GM18519 (cell line): Measurements from ENCODE around the gene HOXC9.

ENCODE experiments used
- ATAC-seq: cut with Tn5 transposase; IDR thresholded peaks from one replicate; pipeline ENCODE4 v1.9.1; 2021; ENCODE audit warnings: mild to moderate bottlenecking, moderate library complexity; ENCODE audit not compliant: unreplicated experiment, low FRiP score

HOXC9 gene

DNA sequence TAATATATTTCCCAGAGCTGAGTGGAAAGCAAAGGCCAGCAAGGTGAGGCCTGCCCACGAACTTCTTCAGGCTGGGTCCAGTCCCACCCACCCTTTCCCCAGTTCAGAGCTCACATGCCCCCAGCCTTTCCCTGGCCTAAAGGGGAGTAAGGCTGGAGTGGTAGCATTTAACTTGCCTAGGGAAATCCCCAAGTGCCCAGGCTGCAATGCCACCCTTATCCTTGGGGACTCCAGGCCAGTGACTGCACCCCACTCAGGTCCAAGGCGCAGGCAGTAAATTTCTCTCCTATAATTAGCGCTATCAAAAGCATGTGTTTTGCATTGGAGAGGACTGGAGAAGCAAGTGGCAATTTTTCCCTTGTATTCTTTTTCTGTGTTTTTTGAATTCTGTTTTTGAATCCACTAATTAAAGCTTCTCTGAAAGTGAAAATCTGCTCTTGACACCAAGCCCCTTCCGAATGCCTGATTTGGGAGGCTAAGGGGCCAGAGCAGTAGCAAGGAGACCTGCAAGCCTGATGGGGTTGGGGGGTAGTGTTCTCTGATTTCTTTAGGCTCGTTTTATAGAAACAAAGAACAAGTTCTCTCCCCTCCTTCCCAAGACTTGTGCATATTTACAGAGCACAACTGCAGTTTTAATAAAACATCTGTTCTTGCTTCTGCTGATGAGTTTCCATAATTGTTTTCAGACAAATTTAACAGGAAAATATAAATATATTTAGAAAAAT is 24.8 kb downstream of the HOXC9 start:
- no peak for ATAC-seq

DNA sequence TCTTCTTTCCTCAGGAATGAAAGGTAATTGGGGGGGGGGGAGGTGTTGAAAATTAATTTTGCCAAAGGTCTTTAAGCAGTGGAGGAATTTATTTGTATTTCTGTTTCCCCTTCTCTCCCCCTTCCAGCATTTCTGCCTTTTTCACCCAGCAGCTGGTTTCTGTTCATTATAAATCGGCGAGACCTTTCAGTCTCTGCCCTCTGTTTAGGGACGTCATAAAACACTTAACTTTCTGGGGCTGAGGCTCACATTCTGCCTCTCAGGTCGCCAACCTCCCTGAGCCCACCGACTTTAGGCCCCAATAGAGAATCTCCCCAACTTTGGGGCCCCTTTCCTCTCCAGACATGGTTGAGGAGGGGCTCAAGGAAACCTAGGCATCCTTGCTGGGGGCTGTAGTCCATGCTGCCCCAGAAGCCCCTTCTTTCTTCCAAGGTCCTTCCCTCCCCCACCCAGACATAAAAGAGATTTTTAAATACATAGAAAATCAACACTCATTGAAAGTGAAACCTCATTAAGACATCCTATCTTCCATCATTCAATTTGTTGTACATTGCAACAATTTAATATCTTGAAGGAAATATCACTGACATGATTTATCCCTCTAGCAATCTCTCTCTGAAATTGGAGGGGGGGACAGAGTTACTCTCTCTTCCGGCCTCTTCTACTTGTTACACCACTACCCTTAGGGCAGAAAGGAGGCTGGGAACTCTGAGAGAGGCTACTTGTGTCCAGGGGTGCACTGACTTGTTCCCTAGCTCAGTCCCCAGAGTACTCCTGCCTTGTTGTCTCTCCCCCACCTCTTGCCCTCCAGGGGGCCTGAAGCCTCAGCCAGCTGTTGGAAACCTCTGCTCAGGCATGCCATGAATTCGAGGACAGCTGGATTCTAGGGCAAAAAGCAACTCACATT is 25.8 kb downstream of the HOXC9 start:
- ATAC-seq: no peak

DNA sequence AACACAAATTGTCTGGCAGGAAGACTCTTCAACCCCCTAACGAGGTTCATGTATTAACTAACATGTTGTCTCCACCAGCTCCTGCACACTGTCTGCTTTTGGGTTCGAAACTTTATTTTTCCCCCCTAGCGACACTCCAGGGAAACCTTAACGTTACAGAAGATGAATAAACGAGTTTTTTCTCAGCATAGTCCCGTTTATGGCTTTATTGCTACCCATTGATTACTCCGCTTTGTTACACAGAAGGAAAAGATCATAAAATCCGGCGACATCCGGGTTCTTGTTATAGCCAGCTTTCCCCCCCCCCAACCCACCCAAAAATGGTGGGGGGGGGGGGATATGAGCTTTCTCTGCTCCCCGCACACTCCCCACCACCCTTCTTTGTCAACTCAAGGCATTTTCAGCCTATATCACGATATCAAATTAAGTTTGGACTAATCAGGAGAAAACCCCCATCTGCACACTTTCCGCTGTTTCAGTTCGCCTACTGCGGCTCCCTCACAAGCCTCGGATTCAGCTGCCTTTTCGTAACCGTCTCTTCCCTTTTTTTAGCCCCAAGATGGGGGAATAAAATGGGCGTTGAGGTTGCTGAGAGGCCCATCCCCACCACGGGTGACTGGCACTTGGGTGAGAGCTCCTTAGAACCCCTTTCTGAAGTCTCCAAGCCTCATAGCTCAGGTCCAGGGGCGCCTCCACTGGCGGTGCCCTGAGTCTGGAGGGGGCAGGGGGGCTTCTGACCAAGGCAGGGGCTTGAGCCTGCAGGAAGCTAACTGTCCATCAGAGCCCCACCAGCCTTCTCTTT is 26.9 kb downstream of the HOXC9 start:
- ATAC-seq: no peak

DNA sequence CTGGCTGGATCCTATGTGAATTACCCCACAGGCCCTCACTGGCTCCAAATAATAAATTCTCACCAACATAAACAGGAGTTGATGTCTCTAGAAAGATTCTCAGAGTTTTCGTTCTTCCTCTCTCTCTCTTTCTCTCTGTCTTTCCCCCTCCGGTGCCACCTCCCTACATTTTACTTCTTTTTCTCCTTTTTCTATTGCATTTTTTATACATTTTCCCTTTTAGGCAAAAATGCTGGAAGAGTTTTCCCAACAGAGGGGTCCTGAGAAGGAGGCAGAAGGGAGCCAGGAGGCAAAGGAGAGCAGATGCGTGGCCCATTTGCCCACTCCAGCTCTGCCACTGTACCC is 27.5 kb downstream of the HOXC9 start:
- no peak for ATAC-seq

DNA sequence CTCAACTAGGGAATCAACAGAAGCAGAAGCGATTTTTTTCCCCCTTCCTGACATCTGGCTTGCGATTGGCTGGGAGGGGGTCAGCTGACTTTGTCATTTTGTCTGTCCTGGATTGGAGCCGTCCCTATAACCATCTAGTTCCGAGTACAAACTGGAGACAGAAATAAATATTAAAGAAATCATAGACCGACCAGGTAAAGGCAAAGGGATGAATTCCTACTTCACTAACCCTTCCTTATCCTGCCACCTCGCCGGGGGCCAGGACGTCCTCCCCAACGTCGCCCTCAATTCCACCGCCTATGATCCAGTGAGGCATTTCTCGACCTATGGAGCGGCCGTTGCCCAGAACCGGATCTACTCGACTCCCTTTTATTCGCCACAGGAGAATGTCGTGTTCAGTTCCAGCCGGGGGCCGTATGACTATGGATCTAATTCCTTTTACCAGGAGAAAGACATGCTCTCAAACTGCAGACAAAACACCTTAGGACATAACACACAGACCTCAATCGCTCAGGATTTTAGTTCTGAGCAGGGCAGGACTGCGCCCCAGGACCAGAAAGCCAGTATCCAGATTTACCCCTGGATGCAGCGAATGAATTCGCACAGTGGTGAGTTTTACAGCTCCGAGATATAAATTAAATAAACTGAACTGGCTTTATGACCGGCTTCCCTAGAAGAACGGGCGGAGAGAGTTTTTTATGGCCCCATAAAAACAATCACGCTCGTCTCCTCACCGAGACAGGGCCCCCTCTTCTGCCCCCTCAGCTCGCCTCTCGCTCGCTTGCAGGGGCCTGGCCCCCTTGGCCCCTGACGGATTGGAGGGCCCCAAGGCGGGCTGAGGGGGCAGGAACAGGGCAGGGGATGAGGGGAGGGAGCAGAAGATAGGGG is 28.6 kb downstream of the HOXC9 start, which contains the start of gene HOXC6:
Gene HOXC6, plus strand, starts transcription at position 127 of the 888 bp plus-strand sequence. Its CDS starts 82 bp downstream, at position 209.
- no peak for ATAC-seq

DNA sequence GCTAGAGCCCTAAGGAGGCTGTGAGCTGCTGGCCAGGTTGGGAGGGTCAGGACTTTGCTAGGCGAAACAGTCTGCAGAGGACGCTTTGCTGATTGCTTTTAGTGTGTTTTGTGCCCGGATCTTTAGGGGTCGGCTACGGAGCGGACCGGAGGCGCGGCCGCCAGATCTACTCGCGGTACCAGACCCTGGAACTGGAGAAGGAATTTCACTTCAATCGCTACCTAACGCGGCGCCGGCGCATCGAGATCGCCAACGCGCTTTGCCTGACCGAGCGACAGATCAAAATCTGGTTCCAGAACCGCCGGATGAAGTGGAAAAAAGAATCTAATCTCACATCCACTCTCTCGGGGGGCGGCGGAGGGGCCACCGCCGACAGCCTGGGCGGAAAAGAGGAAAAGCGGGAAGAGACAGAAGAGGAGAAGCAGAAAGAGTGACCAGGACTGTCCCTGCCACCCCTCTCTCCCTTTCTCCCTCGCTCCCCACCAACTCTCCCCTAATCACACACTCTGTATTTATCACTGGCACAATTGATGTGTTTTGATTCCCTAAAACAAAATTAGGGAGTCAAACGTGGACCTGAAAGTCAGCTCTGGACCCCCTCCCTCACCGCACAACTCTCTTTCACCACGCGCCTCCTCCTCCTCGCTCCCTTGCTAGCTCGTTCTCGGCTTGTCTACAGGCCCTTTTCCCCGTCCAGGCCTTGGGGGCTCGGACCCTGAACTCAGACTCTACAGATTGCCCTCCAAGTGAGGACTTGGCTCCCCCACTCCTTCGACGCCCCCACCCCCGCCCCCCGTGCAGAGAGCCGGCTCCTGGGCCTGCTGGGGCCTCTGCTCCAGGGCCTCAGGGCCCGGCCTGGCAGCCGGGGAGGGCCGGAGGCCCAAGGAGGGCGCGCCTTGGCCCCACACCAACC is 29.8 kb downstream of the HOXC9 start:
- no peak for ATAC-seq

DNA sequence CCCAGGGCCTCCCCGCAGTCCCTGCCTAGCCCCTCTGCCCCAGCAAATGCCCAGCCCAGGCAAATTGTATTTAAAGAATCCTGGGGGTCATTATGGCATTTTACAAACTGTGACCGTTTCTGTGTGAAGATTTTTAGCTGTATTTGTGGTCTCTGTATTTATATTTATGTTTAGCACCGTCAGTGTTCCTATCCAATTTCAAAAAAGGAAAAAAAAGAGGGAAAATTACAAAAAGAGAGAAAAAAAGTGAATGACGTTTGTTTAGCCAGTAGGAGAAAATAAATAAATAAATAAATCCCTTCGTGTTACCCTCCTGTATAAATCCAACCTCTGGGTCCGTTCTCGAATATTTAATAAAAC is 30.5 kb downstream of the HOXC9 start:
- ATAC-seq: no peak

DNA sequence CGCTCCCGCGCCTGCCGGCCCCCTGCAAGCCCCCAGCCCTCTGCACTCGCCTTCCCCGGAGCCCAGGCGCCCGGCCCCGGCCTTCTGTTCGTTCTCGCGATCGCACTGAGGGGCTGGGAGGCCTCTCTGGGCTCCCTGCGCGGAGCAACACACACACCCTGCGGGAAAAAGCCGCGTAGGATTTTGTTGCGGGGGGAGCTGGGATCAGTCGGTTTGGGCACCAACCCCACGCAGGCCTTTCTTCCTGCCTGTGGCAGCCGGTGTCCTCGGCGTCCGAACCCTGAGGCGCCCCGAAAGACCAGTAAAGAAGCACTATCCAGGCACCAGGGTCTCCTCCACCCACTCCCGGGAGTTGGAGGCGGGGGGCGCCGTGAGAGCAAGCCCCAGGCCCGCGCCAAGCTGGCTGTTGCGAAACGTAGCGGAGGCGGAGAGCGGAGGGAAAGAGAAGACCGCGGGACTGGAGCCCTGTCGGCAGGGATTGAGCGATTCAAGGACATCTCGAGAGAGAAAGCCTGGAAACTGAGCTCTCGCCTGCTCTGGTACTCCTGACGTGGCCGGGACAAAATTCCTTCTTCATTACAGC is 31.0 kb downstream of the HOXC9 start:
- ATAC-seq: no peak

DNA sequence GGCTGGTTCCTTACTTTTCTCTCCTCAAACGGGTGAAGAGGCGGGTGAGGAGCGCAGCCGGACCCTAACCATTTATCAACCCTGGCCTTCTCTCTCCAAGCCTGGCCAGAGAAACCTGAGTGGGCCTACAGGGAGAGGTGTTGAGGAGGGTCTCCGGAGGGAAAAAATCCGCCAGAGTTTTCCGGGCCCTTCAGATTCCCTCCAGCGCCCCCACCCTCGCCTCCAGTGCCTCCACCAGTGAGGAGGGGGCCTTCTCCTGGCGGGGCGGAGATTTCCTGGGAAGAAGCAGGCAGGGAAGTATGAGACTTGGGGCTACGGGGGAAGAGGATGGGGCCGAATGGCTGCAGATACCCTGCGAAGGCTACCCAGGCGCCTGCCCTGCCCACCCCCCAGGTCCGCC is 31.5 kb downstream of the HOXC9 start:
- ATAC-seq: no peak

DNA sequence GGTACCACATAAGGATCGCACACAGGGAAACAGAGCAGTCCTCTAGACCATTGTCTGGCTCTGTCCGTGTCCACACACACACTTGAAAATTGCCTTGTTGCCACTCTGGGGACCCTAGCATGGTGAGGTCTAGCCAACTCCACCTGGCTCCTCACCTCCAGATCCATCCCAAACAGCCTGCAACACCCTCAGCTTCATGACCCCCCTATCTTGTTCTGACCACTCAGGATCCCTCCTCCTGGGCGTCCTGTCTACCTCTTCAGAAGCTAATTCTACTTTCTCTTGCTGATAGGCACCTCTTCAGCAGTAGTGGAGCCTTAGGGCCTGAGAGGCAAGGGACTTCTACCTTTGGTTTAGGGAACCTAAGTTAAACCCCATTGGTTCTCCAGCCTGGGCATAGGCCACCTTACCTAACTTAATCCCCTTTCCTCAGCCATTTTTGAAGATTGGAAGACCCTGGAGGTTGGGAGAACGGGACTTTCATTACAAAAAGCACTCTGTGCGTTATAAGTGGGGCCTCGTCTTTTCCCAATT is 32.2 kb downstream of the HOXC9 start:
- ATAC-seq: no peak

DNA sequence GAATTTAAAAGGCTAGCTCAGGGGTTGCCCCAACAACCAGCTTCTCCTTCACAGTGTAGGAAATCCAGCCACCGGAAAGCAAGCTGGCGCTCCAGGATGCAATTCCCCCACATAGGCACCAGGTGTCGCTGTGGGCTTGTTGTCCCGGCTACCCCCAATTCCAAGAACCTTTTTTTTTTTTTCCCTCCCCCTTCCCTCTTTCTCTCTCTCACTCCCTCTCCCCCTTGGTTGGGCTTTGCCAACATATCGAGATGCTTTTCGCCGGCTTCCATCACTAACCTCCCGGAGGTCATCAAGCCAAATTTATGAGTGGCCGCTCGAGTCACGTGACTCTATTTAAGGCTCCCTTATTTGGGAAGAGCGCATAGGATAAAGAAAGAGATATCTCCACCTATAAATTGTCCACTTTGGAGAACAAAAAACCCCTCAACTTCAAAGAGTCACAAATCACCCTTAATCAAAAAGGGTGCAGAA is 32.7 kb downstream of the HOXC9 start, which contains the start of gene HOXC5:
Gene HOXC5, plus strand, starts transcription at position 424 of the 474 bp plus-strand sequence. CDS start 73 bp downstream, outside the sequence.
- ATAC-seq: no peak

DNA sequence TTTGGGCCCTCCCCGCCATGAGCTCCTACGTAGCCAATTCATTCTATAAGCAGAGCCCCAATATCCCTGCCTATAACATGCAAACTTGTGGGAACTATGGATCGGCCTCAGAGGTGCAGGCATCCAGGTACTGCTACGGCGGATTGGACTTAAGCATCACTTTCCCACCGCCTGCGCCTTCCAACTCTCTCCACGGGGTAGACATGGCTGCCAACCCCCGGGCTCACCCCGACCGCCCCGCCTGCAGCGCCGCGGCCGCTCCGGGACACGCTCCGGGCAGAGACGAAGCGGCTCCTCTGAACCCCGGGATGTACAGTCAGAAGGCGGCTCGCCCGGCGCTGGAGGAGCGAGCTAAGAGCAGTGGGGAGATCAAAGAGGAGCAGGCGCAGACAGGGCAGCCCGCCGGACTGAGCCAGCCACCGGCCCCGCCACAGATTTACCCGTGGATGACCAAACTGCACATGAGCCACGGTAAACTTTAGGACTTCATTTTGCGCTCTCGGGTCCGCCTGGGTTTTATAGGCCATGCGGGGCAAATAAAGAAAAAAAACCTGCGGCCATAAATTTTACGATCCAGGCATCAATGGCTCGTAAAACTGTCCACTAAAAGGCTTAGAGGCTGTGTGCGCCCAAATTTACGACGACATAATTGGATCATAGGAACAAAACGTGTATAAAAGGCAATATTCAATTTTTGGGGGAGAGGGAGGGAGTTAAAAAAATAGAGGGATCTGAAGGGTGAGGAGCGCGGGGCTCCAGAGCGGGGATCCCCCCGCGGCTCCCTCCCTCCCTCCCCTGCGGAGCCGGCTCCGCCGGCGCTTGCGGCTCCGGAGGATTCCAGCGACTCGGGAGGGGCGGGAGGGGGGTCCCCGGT is 33.4 kb downstream of the HOXC9 start:
- no peak for ATAC-seq

DNA sequence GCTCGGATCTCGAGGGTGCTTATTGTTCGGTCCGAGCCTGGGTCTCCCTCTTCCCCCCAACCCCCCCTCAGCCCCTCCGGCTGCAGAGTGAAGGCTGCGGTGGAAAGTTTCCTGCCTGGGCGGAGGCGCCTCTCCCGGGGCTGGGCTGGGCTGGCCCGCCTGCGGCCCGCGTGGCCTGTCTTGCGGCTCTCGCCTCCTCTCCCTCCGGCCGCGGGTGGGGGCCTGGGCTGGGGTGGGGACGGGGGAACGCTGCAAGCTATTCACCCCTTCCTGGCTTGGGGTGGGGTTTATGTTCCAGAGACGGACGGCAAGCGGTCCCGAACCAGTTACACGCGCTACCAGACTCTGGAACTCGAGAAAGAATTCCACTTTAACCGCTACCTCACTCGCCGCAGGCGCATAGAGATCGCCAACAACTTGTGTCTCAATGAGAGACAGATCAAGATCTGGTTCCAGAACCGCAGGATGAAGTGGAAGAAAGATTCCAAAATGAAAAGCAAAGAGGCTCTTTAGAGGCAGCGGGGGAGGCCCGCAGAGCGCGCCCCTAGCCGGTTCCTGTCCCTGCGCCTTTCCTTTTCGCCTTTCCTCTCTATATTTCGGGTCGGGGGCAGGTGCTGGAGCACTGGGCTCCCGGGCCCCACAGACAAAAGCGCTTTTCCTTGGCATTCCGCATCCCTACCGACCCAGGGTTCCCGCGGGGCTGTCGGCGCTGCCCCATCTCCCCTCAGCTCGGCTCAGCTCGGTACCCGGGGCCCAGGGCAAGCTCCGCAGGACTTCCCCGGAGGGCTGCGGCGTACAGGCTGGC is 34.2 kb downstream of the HOXC9 start:
- ATAC-seq: no peak

DNA sequence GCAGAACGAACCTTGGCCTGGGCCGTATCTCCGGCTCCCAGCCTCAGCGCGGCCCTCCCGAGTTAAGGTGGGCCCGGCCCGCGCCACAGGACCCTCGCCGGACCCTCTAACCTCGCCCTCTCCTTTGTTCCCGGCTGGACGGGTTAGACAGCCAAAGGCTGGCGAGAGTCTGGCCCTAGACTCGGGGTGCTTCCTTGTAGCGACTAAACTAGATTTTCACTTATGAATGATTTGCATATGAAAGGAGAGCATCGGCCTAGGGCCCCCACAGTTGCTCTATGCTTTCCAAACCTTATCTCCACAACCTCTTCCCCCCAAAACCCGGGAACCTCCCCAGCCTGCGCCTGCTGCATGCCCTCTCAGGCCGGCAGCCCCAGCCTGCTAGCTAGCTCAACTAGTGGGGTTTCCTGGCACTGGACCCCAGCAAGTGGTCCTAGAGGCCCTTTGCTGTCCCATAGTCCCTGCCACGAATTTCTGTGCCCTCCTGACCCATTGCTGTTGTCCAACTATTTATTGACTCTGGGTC is 34.9 kb downstream of the HOXC9 start:
- no peak for ATAC-seq

DNA sequence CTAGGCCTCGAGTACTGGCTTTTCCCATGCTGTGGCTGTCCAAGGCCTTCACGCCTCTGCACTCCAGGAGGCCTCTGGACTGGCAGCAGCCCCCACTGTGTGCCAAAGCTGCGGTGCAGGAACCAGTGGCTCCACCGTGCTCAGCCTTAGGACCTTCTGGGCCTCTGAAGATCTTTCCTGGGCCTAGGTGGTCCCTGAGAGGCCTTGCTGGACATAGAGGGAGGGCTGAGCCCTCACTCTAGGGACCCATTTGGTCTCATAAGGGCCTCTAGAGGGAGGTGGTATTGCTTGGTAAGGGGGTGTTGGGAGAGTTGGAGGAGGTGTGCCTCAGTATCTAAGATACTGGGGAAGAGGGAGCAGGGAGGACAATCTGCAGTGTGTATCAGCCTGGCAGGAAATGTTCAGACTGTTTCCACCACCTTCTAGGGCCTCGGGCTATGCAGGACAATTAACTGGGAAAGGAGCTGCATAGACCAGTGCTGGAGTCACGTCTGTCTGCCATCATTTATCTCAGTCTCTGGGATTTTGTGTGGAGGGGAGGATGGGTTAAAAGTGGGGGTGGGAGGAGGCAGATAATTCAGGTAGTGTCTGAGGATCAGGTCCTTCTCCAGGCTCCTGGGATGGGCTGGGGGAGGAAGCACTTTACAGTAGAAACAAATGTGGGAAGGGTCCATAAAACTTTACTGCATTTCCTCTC is 35.8 kb downstream of the HOXC9 start:
- ATAC-seq: no peak
